GM04504 (cell line): Measurements from ENCODE around the gene WWOX.

Experiments
- DNase-seq: peaks from one replicate; pipeline ENCODE4 v3.0.0-alpha.2; 2012; ENCODE audit warnings: low read depth

Gene WWOX

DNA sequence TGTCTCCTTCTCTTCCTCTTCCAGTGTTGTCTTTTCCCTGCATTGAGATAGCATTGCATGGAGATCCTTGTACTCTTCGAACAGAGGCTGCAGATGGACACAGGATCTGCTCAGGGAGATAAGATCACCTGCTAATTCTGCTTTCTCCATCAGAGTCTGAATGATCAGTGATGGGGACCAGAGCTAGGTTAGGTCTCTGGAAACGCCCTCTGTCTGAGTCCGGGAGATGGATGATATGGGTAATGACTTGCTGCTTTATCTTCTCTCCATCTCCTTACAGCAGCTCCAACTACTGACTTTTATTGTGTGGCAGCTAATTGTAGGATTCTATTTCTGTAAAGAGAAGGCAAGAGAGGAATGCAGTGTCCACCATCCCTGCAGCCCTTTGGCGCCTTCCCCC is 435.6 kb downstream of the WWOX start:
- DNase-seq = no peak

DNA sequence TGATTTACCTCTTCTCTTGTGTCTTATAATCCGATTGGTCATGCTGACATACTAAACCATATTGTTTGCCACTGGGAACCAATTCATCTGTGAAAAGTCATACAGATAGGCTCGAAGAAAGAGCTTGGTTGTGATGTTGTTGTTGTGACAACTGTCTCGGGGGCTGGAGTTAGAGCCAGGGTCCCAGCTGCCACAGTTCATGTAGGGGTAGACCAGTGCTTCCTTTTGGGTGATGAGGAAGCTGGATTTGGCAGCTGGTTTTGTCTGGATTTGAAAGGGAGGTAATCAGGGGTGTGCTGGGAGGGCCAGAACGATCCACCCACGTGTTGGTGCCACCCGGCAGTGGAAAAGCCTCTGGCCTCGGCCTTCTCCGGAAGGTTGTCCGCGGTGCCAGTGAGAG is 438.1 kb downstream of the WWOX start:
- no peak for DNase-seq

DNA sequence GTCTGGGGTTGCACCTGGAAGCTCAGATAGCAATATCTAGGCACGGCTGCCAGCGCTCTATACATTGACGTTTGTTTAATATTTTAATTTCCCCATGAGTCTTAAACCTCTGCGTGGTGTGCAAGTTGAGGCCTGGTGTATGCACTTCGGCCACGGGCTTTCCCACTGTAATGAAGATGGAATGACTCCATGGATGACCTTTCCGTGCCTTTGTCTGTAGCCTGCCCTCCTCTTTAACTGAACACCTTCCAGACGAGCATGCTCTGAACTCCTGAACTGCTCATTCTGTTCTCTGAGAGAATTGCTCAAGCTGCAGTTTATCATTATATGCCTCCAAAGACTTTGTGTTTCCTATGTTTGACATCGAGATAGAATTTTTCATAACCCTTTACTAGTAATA is 438.8 kb downstream of the WWOX start:
- DNase-seq = no peak

DNA sequence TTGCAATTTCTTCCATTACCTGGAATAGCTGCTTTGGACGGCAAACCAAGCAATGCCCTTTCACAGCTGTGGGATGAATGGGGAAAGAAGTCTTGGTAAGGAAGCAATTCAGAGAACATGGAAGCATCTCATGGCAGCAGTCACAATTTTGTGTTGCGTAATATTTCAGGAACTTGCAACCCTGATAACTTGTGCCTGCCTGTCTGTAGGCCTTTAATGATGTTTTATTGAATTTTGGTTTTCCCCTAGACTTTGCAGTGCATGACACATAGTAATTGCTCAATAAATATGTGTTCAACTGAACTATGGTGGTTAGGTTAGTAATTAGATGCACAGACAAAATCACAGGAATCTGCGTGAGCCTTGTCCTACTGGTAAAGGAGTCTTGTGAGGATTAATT is 439.5 kb downstream of the WWOX start:
- no peak for DNase-seq

DNA sequence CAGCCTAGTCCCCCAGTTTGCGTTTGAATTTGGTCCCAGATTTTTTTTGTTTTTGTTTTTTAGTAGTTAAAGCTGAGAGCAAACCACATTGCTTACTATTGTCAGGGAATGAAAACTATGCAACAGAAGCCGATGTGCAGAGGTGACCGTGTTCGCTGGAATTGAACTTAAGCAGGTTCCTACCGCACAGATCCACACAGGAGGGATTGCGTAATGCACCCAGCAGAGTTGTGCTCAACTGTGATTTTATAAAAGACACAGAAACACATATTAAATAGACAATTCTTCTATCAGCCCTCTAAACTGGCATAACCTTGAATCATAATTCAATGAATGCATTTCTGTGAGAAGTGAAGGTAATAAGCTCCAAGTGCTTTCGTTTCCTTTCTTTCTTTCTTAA is 443.0 kb downstream of the WWOX start:
- no peak for DNase-seq

DNA sequence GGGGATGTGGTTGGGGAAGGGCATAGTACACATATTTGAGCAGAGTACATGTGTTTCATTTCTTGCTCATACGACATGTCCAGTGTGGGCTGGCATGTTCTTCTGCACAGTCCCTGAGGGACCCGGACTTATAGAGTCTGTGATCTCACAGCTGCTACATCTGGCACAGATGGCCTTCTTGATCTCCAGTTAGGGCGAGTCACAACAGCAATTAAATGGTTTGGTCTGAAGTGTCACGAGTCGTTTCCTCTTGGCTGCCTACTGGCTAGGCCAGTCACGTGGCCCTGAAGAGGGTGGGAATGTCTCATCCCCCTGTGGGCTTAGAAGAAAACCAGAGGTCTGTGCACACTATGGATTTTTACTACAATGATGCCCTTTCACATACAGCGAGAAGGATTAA is 443.6 kb downstream of the WWOX start:
- no peak for DNase-seq

DNA sequence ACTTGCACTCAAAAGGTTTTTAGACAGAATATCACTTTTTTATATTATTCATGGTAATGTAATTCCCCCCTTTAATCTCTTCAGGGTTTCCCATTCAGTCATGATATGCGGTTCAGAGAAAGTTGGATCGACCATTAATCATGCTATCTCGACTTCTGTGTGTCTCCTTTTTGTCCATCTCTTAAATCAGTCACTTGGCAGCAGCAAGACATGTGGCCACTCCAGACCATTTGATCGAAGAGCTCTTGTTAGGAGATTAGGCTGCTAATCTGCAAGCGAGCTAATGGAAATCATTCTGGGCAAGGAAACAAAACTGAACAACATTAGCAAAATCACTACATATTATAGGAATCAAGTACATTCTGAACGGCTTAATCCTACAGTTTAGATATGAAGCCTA is 449.9 kb downstream of the WWOX start:
- DNase-seq = no peak

DNA sequence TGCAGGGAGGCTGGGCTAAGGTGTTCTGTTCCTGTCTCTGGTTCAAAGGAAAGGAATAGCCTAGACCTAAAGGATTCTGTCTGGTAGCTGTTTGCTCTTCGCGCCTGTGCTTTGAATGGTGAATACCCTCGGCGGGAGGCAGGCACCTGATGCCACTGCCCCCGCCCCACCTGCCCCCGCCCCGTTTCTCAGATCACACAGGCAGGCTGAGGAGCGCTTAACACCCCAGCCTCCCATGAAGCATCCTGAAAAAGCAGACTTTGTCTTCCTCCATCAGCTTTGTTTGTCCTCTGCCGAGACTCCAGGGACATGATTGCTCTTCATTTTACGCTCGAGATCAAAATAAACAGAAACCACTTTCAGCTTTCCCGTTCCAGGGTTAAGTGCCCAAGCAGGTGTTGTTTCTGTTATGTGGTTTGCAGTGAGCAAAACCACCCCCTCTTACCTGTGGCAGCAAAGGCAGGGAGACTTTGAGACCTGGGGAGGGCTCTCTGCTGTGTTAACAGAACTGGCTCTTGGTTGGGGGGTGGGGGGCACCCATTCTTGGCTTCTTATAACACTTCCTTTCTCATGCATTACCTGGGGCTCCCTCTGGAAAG is 452.1 kb downstream of the WWOX start:
- DNase-seq = no peak

DNA sequence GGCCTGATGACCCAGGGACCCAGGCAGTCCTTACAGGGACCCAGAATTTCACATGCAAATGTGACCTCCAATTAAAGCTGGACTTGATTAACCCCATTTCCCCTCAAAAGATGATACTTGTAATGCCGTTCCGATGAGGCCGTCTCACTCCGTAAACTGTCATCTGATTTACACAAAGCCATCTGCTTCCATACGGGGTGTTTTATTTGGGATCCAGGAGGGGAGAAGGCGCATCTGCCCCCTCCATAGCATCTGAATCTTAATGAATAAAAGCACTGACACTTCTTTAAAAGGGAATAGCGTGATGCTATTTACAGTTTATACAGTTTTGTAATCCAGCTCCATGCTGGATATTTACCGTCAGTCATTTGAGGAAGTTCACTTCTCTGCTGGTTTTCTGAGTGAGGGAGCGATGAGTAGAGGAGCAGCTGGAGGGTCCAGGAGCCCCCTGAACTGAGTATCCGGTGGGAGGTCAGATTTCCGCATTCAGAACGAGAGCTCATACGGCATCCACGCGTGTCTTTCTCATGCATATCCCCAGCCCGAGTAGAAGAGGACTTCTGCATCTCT is 452.7 kb downstream of the WWOX start:
- no peak for DNase-seq

DNA sequence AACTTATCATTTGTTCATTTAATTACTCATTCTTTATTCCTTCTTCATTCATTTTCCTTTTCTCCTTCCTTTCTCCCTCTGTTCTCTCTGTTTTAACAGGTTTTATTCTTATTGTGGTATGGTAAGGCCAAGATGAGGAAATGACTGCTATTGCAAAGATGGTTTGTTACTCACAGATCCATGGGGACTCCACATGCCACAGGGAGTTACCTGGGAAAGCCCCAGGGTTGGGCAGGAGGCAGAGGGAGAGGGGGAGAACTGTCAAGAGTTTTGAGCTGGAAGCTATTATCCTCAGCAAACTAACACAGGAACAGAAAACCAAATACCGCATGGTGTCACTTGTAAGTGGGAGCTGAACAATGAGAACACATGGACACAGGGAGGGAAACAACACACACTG is 453.3 kb downstream of the WWOX start:
- no peak for DNase-seq

DNA sequence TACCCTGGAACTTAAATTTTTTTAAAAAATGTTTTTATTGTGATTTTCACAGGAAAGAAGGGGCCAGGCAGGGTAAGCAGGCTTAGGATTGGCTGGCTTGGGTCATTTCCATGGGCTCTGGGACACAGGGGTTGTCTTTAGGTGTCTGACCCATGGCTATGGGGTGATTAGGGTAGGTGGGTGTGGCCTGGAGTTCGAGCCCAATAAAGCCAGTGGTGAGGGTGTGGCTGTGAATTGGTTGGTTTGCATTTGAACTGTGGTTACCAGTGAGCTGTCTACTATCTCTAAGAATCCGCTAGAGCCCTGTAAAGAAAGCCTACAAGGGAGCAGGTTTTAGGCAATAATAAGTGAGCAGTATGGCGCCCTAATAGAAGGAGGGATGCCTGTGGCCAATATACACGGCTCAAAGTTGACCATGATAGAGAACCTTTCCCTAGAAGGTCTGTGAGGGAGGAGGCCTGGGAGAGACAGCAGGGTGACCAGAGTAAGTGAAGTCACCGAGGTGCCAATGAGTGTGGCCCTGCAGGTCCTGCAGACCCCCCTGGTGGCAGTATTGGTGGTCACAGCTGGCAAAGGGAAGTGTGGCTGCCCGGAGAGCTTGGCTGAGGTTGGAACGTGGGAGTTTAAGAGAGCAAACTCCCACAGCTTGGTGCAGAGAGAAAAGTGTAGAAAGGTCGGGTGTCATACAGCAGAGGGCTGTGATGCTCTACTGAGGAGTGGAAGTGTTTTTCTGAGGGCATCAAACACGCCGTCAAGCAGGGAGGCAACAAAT is 454.0 kb downstream of the WWOX start:
- DNase-seq = no peak

DNA sequence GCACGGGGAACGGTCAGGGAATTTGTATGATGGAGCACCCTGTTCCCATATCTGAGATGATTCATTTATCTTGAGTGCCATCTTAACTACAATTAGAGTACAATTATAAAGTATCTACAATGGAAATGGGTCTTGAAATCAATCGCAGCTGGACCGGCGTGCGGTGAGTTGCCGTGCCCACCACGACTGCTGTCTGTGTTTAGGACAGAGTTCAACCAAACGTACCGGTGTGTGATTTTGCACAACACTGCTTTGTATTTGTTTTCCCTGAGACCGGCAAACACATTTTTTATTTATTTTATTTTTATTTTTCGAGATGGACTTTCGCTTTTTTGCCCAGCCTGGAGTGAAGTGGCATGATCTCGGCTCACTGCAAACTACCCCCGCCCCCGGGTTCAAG is 457.0 kb downstream of the WWOX start:
- DNase-seq = no peak

DNA sequence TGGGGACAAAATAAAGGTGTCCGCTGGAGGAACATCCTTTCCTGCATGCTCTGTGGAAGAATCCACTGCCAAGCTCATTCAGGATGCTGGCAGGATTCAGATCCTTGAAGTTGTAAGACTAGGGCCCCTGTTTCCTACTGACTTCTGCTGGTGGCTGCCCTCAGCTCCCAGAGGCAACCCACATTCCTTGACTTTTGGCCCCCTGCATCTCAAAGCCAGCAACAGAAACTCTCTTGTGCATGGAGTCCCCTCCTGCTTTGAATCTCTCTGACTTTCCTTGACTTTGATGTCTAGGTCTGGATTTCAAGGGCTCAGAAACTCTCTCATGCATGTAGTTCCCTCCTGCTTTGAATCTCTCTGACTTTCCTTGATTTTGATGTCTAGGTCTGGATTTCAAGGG is 461.5 kb downstream of the WWOX start:
- DNase-seq = no peak

DNA sequence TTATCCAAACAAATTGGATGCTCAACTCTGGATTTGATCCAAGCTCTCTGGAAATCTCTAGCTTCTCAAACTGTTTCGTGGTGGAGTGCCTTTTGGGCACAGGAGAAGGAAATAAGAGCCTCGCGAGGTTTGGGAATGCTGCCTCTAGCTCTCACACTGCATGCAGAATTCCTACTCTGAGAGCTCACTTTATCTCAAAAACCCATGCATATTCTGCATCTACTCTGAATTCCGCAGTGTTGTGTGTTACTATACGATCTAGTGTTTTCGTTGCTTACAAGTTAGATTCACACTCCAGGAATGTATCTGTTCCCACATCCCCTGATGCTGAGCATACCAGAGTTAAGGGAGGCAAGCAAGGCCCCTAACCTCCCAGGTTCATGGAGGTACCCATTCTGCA is 462.7 kb downstream of the WWOX start:
- DNase-seq = no peak

DNA sequence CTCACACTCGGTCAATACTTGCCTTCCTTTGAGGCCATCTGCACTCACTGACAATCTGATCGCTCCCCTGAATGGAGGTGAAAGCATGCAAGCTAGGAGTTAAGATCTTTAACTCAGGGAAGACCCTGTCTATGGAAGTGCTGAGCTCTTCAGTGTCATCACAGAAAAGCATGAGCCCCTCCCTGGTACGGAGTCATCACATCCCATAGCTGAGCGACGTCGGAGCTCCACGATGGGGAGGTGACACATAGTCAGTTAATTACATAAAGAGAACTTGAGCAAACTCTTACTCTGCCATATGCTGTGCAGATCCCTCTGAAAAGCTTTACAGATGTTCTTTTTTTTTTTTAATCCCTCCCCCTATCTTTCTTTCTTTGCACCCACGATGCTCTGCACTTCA is 463.2 kb downstream of the WWOX start:
- DNase-seq = no peak

DNA sequence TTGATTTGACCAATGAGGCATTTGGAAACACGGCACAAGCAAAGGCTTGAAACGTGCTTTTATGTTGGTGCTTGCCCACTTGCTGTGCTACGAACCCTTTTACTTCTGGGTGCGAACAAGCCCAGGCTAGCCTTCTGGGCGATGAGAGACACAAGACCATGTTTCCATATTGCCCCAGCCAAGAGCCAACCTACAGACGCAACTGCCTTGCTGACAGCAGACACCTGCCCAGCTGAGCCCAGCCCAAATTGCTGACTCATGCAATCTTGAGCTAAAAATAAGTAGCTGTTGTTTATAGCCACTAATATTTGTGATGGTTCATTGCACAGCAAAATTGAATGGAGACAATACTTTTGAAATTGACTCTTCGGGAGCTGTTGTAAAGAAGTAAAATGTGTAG is 464.5 kb downstream of the WWOX start:
- DNase-seq = no peak

DNA sequence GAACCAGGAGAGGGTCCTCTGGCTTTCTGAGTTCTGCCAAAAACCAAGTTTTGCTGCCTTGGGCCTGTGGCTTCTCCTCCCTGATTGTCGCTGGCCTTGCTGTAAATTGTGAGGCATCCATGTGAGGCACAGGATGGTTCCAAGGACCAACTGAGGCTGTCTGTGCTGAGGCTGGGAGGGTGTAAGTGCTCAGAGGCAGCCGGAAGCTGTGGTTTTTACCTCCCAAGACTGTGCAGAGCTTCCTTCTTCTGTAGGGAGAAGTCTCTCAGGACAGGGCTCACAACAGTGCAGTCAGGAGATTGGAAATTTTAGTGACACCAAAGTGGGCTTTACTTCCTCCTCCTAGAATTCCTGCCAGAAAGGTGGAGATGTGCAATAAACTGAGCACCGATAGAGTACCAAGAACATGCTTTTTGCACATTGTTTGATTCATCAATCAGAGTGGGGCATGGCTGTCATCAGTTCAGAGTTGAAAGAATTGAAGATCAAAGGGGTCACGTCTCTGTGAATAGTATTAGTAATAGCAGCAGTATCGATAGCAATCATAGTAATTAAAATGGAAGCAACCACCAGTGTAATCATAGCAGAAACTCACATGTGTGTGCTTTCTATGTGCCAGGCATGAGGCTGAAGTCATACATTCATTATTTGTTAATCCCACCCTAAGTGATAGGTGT is 467.1 kb downstream of the WWOX start:
- no peak for DNase-seq

DNA sequence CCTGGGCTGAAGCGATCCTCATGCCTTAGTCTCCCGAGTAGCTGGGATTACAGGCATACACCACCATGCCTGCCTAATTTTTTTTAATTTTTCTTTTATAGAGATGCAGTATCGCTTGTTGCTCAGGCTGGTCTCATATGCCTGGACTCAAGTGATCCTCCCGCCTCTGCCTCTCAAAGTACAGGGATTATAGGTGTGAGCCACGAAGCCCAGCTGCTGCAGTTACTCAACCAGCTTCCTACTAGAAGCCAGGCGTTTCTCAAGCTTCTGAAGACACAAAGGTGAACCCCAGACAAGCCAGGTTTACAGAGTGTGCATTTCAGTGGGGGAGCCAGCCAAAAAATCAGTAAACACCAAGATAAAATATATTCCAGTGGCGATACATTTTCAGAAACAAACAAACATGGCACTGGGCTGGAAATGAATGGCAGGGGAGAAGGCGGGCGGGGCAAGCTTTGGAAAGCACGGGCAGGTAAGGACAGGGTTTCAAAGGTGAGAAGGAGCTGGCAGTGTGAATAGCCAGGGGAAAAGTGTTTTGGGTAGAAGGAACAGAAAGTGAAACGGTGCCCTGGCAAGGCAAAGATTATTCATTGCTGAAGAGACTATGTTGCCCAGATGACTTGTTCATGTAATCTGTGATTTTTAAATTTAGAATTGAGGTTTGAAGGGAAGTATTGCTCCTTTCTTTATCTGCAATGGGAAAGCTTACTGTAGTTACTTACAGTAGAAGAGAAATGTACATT is 471.1 kb downstream of the WWOX start:
- DNase-seq = no peak

DNA sequence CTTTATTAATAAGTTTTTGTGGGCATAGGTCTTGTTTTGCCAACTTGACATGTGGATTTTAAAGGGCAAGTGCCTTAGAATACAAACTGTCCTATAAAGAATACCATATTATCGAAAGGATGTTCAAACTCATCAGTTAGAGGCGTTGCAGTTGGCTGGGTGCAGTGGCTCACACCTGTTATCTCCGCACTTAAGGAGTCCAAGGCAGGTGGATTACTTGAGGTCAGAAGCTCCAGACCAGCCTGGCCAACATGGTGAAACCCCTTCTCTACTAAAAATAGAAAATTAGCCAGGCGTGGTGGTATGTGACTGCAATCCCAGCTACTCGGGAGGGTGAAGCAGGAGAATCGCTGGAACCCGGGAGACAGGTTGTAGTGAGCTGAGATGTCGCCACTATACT is 472.0 kb downstream of the WWOX start:
- DNase-seq = no peak

DNA sequence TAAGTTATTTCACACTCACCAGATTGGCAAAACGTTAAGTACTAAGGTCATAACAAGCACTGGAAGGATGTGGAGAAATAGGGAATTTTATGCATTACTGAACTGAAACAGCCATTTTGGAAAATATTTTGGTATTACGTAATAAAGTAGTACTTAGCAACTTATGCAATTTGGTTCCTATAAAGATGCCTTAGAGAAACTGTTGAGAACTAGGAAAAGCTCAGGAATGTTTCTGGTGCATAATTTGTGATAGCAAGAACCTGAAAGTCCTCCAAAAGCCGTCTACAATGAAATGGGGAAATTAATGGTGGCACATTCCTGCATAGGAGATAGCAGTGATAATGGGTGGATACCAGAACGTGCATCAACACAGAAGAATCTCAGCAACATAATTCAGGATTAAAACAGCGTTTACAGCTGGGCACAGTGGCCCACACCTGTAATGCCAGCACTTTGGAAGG is 472.5 kb downstream of the WWOX start:
- no peak for DNase-seq

DNA sequence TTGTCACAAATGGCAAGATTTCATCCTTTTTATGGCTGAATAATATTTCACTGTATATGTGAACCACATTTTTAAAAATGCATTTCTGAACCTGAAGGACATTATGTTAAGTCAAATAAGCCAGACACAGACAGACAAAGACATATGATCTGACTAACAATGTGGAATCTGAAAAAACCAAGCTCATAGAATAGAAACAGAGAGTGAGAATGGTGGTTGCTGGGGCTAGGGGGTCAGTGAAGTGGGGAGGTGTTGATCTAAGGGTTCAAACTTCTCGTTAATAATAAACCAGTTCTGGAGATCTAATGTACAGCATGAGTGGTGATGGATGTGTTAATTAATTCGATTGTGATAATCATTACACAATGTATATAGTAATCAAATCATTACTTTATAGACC is 475.1 kb downstream of the WWOX start:
- DNase-seq = no peak

DNA sequence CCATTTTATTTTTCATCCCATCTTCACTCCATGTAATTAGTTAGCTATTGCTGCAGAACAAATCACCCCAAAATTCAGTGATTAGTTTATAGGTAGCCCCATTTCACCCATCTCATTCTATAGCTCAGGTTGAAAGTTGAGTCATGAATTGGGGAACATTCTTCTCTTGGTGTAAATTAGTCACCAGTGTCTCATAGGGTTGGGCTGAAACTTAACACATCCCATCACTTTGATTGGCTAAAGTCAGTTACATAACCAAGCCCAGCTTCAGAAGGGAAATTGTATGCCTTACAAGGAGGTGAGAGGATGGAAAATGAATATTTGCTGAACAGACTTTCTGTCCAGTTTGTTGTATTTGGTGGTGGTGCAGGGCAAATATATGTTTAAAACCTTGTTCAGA is 477.5 kb downstream of the WWOX start:
- DNase-seq = no peak
